ENCODE results near the gene SLX4. TPM values are rescaled to one million over a fixed set of nuclear protein-coding genes. Genes with fewer than 3 reads are reported as not detected.

SLX4 gene
- total and polyA plus RNA-seq, 7 donors, result 0.87 to 4.1 (median 2.5) TPM

DNA sequence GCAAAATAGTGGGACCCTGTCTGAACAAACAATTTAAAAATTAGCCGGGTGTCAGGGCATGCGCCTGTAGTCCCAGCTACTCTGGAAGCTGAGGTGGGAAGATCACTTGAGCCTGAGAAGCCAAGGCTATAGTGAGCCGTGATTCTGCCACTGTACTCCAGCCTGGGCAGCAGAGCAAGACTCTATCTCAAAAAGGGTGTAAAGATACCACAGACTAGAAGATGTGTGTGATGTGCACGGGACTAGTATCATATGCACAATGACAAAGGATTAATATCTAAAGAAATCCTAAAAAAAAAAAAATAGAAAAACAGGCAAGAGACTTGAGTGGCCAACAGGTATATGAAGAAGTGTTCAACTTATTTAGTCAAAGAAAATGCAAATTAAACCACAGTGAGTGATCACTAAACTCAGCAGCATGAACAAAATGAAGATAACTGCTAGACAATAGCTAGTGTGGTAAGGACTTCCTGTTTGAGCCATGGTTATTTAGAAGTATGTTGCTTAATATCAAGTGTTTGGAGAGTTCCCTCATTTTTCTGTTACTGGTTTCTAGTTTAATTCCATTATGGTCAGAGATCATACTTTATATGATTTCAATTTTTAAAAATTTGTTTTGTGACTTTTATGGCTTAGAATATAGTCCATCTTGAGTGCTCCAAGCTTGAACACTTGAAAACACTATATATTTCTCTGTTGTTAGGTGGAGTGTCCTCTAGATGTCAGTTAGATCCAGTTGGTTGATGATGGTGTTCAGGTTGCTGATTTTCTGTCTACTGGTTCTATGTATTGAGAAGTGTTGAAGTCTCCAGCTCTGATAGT is 14.7 kb upstream of the SLX4 start:
- intact Hi-C loops (cut with DNase I), result no loop called here
- no peak overlapping the region for H3K4me3 ChIP-seq
- no peaks in the 10 kb centered on the region for H3K4me1 ChIP-seq
- H3K27me3 ChIP-seq (ENCODE audit: insufficient read depth in 3 of 3, low read length in 2 of 3), result no peaks in the 10 kb centered on the region
- no peaks in the 10 kb centered on the region for H3K9me3 ChIP-seq
- H3K36me3 ChIP-seq (ENCODE audit: insufficient read depth in 1 of 2, low read depth in 1 of 2), result no peaks in the 10 kb centered on the region
- ATAC-seq (no peak), DNase-seq (no peak)
- 84 to 94% (median 86%) methylated on average over 4 of the region's 4 CpGs for WGBS, 3 donors
- H3K27ac ChIP-seq, result no peak overlapping the region
- TF ChIP-seq, protein P1, sequence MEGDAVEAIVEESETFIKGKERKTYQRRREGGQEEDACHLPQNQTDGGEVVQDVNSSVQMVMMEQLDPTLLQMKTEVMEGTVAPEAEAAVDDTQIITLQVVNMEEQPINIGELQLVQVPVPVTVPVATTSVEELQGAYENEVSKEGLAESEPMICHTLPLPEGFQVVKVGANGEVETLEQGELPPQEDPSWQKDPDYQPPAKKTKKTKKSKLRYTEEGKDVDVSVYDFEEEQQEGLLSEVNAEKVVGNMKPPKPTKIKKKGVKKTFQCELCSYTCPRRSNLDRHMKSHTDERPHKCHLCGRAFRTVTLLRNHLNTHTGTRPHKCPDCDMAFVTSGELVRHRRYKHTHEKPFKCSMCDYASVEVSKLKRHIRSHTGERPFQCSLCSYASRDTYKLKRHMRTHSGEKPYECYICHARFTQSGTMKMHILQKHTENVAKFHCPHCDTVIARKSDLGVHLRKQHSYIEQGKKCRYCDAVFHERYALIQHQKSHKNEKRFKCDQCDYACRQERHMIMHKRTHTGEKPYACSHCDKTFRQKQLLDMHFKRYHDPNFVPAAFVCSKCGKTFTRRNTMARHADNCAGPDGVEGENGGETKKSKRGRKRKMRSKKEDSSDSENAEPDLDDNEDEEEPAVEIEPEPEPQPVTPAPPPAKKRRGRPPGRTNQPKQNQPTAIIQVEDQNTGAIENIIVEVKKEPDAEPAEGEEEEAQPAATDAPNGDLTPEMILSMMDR (IDR thresholded peaks at IDR 0.05), result no peak

DNA sequence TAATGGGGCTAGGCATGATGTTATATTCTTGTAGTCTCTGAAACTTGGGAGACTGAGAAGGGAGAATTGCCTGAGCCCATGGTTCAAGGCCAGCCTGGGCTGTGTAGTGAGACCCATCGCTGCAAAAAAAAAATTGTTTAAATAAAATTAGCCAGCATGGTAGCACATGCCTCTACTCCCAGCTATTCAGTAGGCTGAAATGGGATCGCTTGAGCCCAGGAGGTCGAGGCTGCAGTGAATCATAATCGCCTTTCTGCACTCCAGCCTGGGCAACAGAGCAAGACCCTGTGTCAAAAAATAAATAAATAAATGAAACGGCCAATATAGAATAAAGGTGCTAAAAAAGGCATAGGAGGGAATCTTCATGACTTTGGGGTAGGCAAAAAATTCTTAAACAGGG is 13.9 kb upstream of the SLX4 start:
- Histone ChIP-seq H3K4me1 (no peaks in the 10 kb centered on the region), H3K4me3 (no peak overlapping the region), H3K36me3 (ENCODE audit: insufficient read depth in 1 of 2, low read depth in 1 of 2) (no peaks in the 10 kb centered on the region), H3K27me3 (ENCODE audit: insufficient read depth in 3 of 3, low read length in 2 of 3) (no peaks in the 10 kb centered on the region), H3K9me3 (no peaks in the 10 kb centered on the region), H3K27ac (no peak overlapping the region)
- DNase-seq, result no peak
- TF ChIP-seq, protein P1 (IDR thresholded peaks at IDR 0.05), result no peak
- intact Hi-C loops (cut with DNase I), result no loop called here
- 90 to 93% (median 91%) methylated on average over 5 of the region's 5 CpGs for WGBS, 3 donors
- no peak for ATAC-seq

DNA sequence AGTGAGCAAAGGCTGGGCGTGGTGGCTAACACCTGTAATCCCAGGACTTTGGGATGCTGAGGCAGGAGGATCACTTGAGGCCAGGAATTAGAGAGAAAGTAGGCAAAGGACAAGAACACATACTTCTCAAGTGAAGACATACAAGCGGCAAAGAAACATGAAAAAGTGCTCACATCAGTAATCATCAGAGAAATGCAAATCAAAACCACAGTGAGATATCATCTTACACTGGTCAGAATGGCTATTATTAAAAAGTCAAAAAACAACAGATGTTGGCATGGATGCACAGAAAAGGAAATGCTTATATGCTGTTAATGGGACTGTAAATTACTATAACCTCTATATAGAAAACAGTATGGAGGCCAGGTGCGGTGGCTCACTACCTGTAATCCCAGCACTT is 12.2 kb upstream of the SLX4 start:
- no peaks in the 10 kb centered on the region for H3K9me3 ChIP-seq
- no peaks in the 10 kb centered on the region for H3K4me1 ChIP-seq
- H3K27me3 ChIP-seq (ENCODE audit: insufficient read depth in 3 of 3, low read length in 2 of 3), result no peaks in the 10 kb centered on the region
- WGBS, 3 donors, result 90 to 93% (median 93%) methylated on average over 3 of the region's 3 CpGs
- intact Hi-C loops (cut with DNase I), result no loop called here
- H3K4me3 ChIP-seq, result no peak overlapping the region
- DNase-seq (no peak), ATAC-seq (no peak)
- H3K36me3 ChIP-seq (ENCODE audit: insufficient read depth in 1 of 2, low read depth in 1 of 2), result no peaks in the 10 kb centered on the region
- H3K27ac ChIP-seq, result no peak overlapping the region
- TF ChIP-seq, protein P1 (IDR thresholded peaks at IDR 0.05), result no peak

DNA sequence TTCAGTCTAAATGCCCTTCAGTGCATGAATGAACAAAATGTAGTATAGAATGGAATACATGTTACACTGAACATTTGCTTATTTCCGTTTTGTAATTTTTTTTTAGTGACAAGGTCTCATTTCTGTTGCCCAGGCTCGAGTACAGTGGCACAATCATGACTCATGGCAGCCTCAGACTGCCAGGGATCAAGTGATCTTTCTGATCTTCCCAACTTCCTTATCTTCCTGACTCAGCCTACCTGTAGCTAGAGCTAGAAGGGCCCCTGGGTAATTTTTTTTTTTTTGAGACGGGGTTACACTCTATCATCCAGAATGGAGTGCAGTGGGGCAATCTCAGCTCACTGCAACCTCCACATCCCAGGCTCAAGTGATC is 7.3 kb upstream of the SLX4 start:
- TF ChIP-seq, protein P1 (IDR thresholded peaks at IDR 0.05), result no peak
- intact Hi-C loops (cut with DNase I), result no loop called here
- no peaks in the 10 kb centered on the region for H3K36me3 ChIP-seq (ENCODE audit: insufficient read depth in 1 of 2, low read depth in 1 of 2)
- no peaks in the 10 kb centered on the region for H3K9me3 ChIP-seq
- DNase-seq (no peak), ATAC-seq (peak in 2 of 4 donors; percentile 37 to 50)
- no peak overlapping the region for H3K27ac ChIP-seq
- no peaks in the 10 kb centered on the region for H3K27me3 ChIP-seq (ENCODE audit: insufficient read depth in 3 of 3, low read length in 2 of 3)
- no peaks in the 10 kb centered on the region for H3K4me1 ChIP-seq
- WGBS, 3 donors, result 79 to 94% (median 80%) methylated on average over 3 of the region's 3 CpGs
- no peak overlapping the region for H3K4me3 ChIP-seq
